Hepatocyte (in vitro differentiated cells): ENCODE data around the gene SPIRE1. TPM values are rescaled to one million over a fixed set of nuclear protein-coding genes. Genes with fewer than 3 reads are reported as not detected.

Experiments
- DNase-seq: peaks from one replicate; pipeline ENCODE4 v3.0.0-alpha.2; 2016; ENCODE audit warnings: low spot score
- H2AFZ ChIP-seq: fragments of 200-600 bp; sonication (generic); 2 replicates; pipeline ENCODE4 v1.6.0; 2016; ENCODE audit warnings: antibody characterized with exemption, mild to moderate bottlenecking
- H3K27ac ChIP-seq: fragments of 200-600 bp; sonication (generic); 2 replicates; pipeline ENCODE4 v1.5.1; 2016; ENCODE audit warnings: mild to moderate bottlenecking
- H3K27me3 ChIP-seq: fragments of 200-600 bp; sonication (generic); 2 replicates; pipeline ENCODE4 v1.6.1; 2016
- H3K36me3 ChIP-seq: fragments of 200-600 bp; sonication (generic); replicated peaks from 2 replicates; pipeline ENCODE4 v1.5.1; 2016; ENCODE audit warnings: low read depth; ENCODE audit not compliant: insufficient read depth
- H3K4me1 ChIP-seq: fragments of 200-600 bp; sonication (generic); 2 replicates; pipeline ENCODE4 v1.5.1; 2016; ENCODE audit warnings: mild to moderate bottlenecking, moderate library complexity; ENCODE audit not compliant: insufficient read depth
- H3K4me2 ChIP-seq: fragments of 200-600 bp; sonication (generic); 2 replicates; pipeline ENCODE4 v1.6.0; 2016
- H3K4me3 ChIP-seq: fragments of 200-600 bp; sonication (generic); 2 replicates; pipeline ENCODE4 v1.5.1; 2016; ENCODE audit warnings: mild to moderate bottlenecking
- H3K79me2 ChIP-seq: fragments of 200-600 bp; sonication (generic); 2 replicates; pipeline ENCODE4 v1.6.0; 2017; ENCODE audit warnings: mild to moderate bottlenecking
- H3K9me2 ChIP-seq: fragments of 200-600 bp; sonication (generic); replicated peaks from 2 replicates; pipeline ENCODE4 v1.6.0; 2017; ENCODE audit warnings: mild to moderate bottlenecking; ENCODE audit not compliant: insufficient read depth
- H3K9me3 ChIP-seq: fragments of 200-600 bp; sonication (generic); 2 replicates; pipeline ENCODE4 v1.5.1; 2016; ENCODE audit warnings: low read depth, mild to moderate bottlenecking
- H4K20me1 ChIP-seq: fragments of 200-600 bp; sonication (generic); 2 replicates; pipeline ENCODE4 v1.6.0; 2016; ENCODE audit warnings: mild to moderate bottlenecking; ENCODE audit not compliant: insufficient read depth, poor library complexity, severe bottlenecking
- CTCF ChIP-seq: fragments of 200-600 bp; sonication (generic); IDR thresholded peaks from 2 replicates; pipeline ENCODE4 v1.5.1; 2016; ENCODE audit warnings: antibody characterized with exemption, mild to moderate bottlenecking; ENCODE audit not compliant: poor library complexity
- EZH2 ChIP-seq: fragments of 200-600 bp; sonication (generic); IDR thresholded peaks from 2 replicates; pipeline ENCODE4 v1.6.1; 2016; ENCODE audit warnings: antibody characterized with exemption, mild to moderate bottlenecking, borderline replicate concordance
- EZH2phosphoT487 ChIP-seq: fragments of 200-600 bp; sonication (generic); IDR thresholded peaks from one replicate; pipeline ENCODE4 v1.6.1; 2018; ENCODE audit warnings: antibody characterized with exemption, mild to moderate bottlenecking, low read depth, moderate library complexity; ENCODE audit not compliant: unreplicated experiment, severe bottlenecking
- WGBS: methylation state at CpG from one replicate; pipeline ENCODE4 v1.1.6; 2016; ENCODE audit warnings: low lambda C conversion rate; ENCODE audit errors: missing lambda C conversion rate; 5-methylcytosine and 5-hydroxymethylcytosine counted together
- polyA plus RNA-seq: library from polyadenylated mRNA; unstranded; fragments of >200 nt; fragmentation: Nextera tagmentation; extraction: Ambion mirVana; gene quantifications from 2 replicates; pipeline ENCODE4 v1.2.1, GENCODE V29; 2016
- total RNA-seq: library from RNA; depleted of rRNA; stranded (reverse); fragments of >200 nt; gene quantifications from 2 replicates; pipeline ENCODE4 v1.2.3, GENCODE V29; 2014

SPIRE1 gene
- total and polyA plus RNA-seq, 2 experiments from 2014 or later: 13.1 to 18.9 TPM

GRCh38 chr18:12656605-12656937, 1.3 kb downstream of the SPIRE1 start:
- peaks cover 44% of the 10 kb centered on the region for H3K79me2 ChIP-seq
- no peaks in the 10 kb centered on the region for H3K9me2 ChIP-seq
- H3K4me1 ChIP-seq: no peaks in the 10 kb centered on the region
- H2AFZ ChIP-seq: peak overlapping the region; percentile 80
- H3K4me3 ChIP-seq: peak overlapping the region; percentile 92
- no peaks in the 10 kb centered on the region for H3K36me3 ChIP-seq
- DNase-seq: no peak
- 9% methylated on average over 3 of the region's 3 CpGs for WGBS
- H4K20me1 ChIP-seq: peaks cover 28% of the 10 kb centered on the region
- TF ChIP-seq CTCF: no peak
- no peak for TF ChIP-seq EZH2
- TF ChIP-seq EZH2phosphoT487: no peak
- peak overlapping the region; percentile 96 for H3K27ac ChIP-seq
- H3K27me3 ChIP-seq: no peaks in the 10 kb centered on the region
- no peaks in the 10 kb centered on the region for H3K9me3 ChIP-seq
- peak overlapping the region; percentile 97 for H3K4me2 ChIP-seq

- H3K4me2 ChIP-seq: peak overlapping the region; percentile 97
- H3K27me3 ChIP-seq: no peaks in the 10 kb centered on the region
- TF ChIP-seq EZH2: no peak
- no peak for TF ChIP-seq CTCF
- TF ChIP-seq EZH2phosphoT487: no peak
- H4K20me1 ChIP-seq: peaks cover 28% of the 10 kb centered on the region
- H2AFZ ChIP-seq: no peak overlapping the region
- no peaks in the 10 kb centered on the region for H3K9me3 ChIP-seq
- no peak overlapping the region for H3K4me3 ChIP-seq
- DNase-seq: no peak
- H3K9me2 ChIP-seq: no peaks in the 10 kb centered on the region
- peaks cover 60% of the 10 kb centered on the region for H3K79me2 ChIP-seq
- no peak overlapping the region for H3K27ac ChIP-seq
- no peaks in the 10 kb centered on the region for H3K4me1 ChIP-seq
- no peaks in the 10 kb centered on the region for H3K36me3 ChIP-seq
- 82% methylated on average over 1 of the region's 1 CpG for WGBS
Observed at GRCh38 chr18:12654971-12655370, 2.9 kb downstream of the SPIRE1 start.

GRCh38 chr18:12652861-12653401, 5.0 kb downstream of the SPIRE1 start:
- Histone ChIP-seq H3K9me2 (no peaks in the 10 kb centered on the region), H3K36me3 (no peaks in the 10 kb centered on the region), H3K4me3 (no peak overlapping the region), H4K20me1 (peaks cover 28% of the 10 kb centered on the region), H2AFZ (no peak overlapping the region), H3K27ac (no peak overlapping the region), H3K9me3 (no peaks in the 10 kb centered on the region), H3K4me2 (no peak overlapping the region), H3K4me1 (no peaks in the 10 kb centered on the region), H3K79me2 (peaks cover 79% of the 10 kb centered on the region), H3K27me3 (no peaks in the 10 kb centered on the region)
- no peak for DNase-seq
- WGBS: 72% methylated on average over 3 of the region's 3 CpGs
- TF ChIP-seq EZH2phosphoT487 (no peak), CTCF (no peak), EZH2 (no peak)
